NB4 (cell line): ENCODE results near the gene PRKG1.

Source experiments
- MYC ChIP-seq: IDR thresholded peaks from 2 replicates; pipeline ENCODE4 v1.6.1; 2011; ENCODE audit warnings: low read depth, low read length
- TF ChIP-seq, protein P1 (sequence below): IDR thresholded peaks from one replicate; pipeline ENCODE4 v1.5.1; 2012; ENCODE audit warnings: low read depth, low read length

DNA sequence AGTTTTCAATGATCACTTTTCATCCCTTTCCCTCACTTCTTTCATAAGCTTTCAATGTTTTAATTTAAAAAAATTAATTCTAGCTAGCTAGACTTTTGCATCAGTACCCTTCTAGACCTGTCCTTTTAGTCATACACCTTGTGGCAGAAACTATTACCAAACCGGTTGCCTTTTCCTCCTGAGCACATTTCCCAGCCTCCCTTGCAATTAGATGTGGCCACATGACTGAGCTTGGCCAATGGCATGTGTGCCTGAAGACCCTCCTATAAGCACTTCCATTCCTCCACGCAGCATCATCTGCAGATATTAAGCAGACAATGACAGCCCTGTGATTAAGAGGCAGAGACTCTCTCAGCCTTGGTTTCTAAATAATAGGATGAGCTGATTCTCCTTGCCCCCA is 1252.1 kb downstream of the PRKG1 start:
- TF ChIP-seq, protein P1, sequence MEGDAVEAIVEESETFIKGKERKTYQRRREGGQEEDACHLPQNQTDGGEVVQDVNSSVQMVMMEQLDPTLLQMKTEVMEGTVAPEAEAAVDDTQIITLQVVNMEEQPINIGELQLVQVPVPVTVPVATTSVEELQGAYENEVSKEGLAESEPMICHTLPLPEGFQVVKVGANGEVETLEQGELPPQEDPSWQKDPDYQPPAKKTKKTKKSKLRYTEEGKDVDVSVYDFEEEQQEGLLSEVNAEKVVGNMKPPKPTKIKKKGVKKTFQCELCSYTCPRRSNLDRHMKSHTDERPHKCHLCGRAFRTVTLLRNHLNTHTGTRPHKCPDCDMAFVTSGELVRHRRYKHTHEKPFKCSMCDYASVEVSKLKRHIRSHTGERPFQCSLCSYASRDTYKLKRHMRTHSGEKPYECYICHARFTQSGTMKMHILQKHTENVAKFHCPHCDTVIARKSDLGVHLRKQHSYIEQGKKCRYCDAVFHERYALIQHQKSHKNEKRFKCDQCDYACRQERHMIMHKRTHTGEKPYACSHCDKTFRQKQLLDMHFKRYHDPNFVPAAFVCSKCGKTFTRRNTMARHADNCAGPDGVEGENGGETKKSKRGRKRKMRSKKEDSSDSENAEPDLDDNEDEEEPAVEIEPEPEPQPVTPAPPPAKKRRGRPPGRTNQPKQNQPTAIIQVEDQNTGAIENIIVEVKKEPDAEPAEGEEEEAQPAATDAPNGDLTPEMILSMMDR = no peak
- TF ChIP-seq MYC = no peak
